Stimulated activated CD8-positive, alpha-beta memory T cell treated with anti-CD3 and anti-CD28 coated beads, Interleukin-15, amount 100 ng/mL, for 48 hours (primary cell): ENCODE data around the gene ERV3-1.
"Not testable (repeated sequence)": the region's sequence is repeated elsewhere in the genome, so short reads cannot be mapped to it uniquely, and the experiment has no call there.

ENCODE experiments used
- DNase-seq, 2 donors: peaks; one replicate each; pipeline ENCODE4 v3.0.0-alpha.2; 2020; ENCODE audit warnings: low read depth in 2 of 2

Gene ERV3-1, protein sequence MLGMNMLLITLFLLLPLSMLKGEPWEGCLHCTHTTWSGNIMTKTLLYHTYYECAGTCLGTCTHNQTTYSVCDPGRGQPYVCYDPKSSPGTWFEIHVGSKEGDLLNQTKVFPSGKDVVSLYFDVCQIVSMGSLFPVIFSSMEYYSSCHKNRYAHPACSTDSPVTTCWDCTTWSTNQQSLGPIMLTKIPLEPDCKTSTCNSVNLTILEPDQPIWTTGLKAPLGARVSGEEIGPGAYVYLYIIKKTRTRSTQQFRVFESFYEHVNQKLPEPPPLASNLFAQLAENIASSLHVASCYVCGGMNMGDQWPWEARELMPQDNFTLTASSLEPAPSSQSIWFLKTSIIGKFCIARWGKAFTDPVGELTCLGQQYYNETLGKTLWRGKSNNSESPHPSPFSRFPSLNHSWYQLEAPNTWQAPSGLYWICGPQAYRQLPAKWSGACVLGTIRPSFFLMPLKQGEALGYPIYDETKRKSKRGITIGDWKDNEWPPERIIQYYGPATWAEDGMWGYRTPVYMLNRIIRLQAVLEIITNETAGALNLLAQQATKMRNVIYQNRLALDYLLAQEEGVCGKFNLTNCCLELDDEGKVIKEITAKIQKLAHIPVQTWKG

DNA sequence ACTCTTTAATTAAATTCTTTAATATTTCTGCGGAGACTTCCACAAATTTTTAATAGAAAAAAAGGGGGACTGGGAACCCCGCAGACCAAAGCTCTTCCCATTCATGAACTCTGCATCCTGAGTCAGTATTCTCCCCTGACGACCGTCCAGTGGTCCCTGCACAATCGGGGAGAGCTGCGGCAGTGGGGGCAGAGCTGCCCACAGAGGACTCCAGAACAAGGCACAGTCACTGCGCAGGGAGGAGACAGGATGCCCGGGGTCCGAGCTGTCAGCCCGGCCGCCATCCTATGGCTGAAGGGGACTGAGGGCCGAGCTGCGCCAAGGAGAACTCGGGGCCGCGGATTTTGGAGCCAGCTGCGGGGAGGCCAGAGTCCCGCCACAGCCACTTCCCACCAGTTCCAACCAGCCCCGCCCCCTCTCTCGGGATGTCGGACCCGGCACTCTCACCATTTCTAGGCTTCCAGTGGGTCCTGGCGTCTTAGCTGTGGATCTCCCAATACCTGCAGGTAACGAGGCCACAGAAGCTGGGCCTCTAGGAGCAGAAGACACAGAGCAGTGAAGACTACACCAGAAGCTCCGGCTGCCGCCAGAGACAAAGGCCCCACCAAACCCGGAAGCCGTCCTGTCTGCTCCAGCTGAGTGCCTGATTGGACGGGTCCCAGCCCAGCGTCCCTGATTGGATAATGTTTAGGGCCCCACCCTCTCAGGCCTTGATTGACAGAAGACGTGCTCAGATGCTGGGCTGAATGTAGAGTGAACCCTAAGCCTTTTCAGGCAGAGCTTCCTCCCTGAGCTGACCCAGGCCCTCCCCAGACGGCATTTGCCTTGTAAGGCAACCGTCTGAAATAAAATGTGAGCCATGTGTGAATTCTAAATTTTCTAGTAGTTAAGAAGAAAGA, at the start of gene ERV3-1:
ERV3-1 (minus strand) TSS at position 594 of the 899 bp plus-strand sequence. CDS start 13,661 bp downstream, outside the sequence.
- DNase-seq: peak; percentile 80 to 85

DNA sequence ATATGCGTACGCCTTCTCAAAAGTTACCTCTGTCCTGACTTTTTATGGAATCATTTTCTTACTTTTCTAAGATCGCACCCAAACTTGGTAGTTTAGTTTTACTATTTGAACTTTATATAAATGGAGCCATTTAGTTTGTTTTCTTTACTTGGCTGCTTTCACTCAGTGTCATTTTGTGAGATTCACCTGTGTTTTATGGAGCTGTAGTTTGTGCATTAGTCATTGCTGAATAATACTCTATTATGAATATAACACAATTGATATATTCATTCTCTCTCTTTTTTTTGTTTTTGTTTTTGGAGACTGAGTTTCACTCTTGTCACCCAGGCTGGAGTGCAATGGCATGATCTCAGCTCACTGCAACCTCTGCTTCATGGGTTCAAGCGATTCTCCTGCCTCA, 49.3 kb upstream of the ERV3-1 start:
- not testable (repeated sequence) for DNase-seq

DNA sequence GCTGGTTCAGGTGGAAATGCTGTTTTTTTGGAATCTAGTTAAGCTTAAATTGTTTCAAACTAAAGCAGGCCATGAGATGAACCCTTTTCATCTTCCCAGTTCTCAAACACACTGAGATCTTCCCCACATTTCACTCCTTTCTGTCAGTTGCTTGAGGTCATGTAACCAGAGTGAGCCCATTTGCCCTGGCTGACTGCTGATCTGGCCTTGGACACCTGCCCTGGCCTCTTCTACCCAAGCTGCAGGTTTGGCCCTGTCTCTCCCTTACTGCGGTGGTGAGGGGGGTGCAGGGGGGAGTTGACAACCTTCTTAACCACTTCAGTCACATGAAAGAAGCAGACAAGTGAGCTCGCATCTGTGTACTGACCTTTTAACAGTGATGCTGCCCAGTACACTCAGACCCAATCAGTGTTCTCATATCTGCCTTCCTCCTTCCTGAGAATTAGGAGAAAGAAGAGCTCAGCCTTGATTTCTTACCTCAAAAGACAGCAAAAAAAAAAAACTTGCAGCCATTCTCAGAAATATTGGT, 48.0 kb upstream of the ERV3-1 start:
- DNase-seq: not testable (repeated sequence)

DNA sequence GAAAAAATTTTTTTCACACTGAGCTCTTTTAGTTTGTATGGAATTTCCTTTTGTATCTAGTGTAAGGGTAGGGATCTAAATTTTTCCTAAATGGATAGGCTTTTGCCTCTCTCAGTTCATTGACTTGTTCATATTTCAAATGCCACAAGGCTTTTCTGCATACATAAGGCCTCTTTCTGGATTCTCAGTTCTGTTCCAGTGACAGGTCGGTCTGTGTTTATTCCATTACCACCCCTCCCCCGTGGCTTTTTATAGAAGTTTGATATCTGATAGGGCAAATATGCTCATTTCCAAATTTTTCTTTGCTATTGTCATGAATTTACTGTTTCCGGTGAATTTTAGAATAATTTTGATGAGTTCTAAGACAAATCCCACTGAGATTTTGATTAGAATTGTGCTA, 45.2 kb upstream of the ERV3-1 start:
- DNase-seq: not testable (repeated sequence)

DNA sequence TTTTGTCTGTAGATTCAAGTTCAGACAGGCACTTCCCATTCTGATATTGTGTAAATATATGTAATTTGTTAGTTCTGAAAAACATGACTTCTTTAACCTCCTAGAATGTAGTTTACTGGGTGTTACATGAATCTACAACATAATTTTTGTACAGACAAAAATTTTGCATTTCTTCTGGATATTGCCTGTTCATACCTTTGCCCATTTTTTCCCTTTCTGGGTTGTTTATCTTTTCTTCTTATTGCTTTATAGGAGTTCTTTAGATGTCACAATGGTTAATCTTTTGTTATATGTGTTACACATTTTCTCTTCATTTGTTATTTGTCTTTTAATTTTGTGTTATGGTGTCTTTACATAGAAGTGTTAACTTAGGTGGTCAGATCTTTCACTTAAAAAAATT, 44.7 kb upstream of the ERV3-1 start:
- DNase-seq: not testable (repeated sequence)

DNA sequence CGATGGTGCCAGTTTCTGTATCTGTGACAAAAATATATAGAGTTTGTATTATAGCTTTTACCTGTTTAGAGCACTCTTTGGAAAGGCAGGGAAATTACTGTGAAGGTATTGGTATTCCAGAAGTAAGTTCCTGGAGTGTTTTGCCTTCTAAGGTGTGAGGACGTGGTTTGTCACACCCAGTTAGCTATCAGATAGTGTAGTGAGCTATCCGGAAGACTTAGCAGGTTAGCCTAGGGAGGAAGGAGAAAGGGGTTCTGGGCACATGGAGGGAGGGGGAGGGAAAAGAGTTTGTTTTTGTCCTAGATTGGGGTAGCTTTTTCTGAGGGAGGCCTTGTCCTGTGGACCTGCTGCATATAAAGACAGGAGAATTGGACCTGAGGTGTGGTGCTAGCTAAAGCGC, 39.8 kb upstream of the ERV3-1 start:
- not testable (repeated sequence) for DNase-seq

DNA sequence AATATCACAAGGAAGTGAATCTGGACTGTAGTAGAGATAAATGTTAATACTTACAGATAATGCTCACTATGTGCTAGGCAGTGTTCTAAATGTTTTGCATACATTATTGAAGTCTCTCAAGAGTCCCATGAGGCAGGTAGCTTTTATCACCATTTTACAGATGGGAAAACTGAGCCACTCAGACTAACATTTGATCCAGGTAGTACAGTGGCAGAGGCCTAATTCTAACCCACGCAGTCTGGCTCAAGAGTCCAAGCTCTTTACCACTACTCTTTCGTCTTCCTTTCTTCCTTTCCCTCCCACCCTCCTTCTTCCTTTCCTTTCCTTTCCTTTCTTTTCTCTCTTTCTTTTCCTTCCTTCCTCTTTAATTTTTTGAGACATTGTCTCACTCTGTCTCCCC, 39.1 kb upstream of the ERV3-1 start:
- not testable (repeated sequence) for DNase-seq

DNA sequence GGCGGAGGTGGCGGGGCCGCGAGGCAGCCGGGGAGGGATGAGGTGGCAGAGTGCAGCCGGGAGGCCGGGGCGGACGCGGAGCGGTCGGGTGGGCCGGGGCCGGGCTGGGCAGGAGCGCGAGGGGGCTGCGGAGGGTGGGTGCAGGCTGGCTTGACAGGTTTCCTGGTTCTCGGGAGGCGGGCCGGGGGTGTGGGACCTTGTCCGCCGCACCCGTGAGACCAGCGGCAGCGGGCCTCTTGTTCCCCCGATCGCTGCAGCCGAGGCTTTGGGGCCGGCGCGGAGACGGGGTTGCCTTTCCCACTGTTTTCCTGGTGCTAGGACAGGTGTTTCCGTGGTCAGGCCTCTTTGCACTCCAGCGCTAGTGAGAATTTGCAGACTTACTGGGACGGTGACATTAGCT, 32.3 kb upstream of the ERV3-1 start:
- peak in 1 of 2 donors; percentile 8 for DNase-seq

DNA sequence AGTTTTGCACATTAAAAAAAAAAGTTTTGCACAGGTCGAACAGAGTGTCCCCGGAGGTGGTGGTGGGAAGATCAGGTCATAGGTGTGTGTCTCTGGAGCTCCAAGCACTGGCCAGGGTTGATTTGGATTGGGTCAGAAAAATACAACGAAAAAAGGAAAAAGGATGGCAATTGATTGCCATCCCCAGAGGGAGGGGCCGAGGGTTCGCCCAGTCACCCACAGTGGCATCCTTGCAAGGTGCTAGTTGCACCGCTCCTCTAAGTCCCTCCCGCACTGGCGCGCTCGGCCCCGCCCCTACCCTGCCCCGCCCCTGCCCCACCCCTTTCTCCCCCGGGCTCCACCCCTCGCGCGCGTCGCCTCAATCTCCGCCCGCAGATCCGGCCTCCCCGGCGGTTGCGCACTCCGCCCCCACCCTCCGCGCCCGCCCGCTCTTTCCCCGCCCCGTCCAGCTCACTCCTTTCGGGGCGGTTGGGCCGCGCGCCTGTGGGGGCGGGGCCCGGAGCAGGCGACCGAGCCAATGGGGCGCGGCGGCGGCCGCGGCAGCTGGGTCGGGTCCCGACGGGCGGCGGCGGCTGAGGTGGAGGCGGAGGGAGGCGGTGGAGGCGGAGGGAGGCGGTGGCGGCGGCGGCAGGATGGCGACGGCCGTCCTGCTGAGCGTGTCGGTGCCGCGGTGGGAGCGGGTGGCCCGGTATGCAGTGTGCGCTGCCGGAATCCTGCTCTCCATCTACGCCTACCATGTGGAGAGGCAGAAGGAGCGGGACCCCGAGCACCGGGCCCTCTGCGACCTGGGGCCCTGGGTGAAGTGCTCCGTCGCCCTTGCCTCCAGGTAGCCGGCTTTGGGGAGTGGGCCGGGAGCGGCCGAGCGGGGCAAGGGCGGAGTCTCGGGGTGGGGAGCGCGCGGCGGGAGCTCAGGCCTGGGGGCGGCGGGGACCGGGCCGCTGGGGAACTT, 31.5 kb upstream of the ERV3-1 start:
- peak; percentile 90 to 93 for DNase-seq

DNA sequence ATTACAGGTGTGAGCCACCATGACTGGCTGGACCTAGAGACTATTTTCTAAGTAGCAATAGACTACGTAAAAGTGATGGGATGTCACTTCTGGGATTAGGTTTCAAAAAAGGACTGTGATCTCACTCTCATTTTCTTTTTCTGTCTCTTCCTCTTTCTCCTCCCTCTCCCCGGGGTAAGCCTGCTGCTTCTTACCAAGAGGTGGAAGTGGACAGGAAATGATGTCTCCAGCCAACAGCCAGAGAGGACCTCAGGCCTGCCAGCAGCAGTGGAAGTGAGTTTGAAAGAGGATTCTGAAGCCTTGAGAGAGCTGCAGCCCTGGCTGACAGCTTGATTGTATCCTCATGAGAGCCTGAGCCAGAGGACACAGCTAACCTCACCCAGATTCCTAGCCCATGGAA, 30.0 kb upstream of the ERV3-1 start:
- DNase-seq: not testable (repeated sequence)

DNA sequence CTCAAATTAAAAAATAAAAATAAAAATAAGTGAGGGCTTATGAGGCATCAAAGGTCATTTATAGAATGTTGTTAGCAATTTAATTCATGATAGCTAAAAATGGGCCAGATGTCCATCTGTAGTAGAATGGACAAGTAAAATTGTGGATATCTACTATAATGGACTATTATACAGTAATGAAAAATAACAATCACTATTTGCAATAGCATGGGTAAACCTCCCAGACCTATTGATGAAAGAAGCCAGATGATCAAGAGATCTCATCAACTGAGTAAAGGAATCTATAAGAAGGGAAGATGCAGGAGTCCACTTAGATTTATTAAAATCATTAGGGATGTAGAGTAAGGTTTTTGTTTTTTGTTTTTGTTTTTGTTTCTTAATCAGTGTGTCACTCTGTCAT, 29.0 kb upstream of the ERV3-1 start:
- DNase-seq: not testable (repeated sequence)

DNA sequence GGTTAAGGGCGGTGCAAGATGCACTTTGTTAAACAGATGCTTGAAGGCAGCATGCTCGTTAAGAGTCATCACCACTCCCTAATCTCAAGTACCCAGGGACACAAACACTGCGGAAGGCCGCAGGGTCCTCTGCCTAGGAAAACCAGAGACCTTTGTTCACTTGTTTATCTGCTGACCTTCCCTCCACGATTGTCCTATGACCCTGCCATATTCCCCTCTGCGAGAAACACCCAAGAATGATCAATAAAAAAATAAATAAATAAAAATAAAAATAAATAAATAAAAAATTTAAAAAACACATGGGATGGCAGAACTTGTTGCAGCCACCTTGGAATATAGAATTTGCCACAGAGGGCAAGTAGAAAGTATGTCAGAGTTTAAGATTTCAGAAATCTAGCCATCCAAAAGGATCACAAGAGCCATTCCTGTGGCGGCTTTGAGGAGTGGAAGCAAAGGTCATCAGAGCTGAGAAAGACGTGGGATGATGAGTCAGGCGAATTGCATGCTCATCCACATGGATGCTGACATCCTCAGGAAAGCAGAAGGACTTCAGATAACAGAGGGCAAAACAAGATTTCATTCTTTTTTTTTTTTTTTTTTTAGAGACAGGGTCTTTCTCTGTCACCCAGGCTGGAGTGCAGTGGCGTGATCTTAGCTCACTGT, 27.8 kb upstream of the ERV3-1 start:
- not testable (repeated sequence) for DNase-seq

DNA sequence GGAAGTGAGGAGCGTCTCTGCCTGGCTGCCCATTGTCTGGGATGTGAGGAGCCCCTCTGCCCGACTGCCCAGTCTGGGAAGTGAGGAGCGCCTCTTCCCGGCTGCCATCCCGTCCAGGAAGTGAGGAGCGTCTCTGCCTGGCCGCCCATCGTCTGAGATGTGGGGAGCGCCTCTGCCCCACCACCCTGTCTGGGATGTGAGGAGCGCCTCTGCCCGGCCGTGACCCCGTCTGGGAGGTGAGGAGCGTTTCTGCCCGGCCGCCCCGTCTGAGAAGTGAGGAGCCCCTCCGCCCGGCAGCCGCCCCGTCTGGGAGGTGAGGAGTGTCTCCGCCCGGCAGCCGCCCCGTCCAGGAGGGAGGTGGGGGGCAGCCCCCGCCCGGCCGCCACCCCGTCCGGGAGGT, 26.9 kb upstream of the ERV3-1 start:
- DNase-seq: not testable (repeated sequence)

DNA sequence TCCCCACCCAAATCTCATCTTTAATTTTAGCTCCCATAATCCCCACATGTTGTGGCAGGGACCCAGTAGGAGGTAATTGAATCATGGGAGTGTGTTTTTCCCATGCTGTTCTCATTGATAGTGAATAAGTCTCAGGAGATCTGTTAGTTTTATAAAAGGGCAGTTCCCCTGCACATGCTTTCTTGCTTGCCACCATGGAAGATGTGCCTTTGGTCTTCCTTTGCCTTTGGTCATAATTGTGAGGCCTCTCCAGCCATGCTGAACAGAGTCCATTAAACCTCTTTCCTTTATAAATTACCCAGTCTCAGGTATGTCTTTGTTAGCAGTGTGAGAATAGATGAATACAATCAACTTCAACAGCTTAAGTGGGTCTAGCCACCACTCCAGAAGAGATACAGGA, 18.5 kb upstream of the ERV3-1 start:
- DNase-seq: not testable (repeated sequence)

DNA sequence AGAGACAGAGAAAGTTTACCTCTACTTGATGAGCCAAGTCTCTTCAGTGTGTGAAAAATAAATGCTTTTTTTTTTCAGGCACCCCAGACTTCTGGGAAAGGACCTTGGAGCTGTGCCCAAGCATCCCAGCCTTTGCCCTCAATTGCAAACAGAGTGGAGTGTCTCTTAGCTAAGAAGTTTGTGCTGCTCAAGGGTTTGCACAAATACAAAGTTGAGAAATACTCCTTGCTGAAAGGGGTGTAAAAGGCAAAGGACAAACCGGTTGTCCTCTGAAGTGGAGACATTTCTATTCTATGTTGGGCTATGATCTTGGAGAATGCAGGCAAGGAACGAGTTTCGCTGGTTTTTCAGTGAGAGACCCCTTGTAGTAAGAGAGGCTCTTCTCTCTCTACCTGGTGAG, 14.5 kb upstream of the ERV3-1 start:
- DNase-seq: not testable (repeated sequence)

DNA sequence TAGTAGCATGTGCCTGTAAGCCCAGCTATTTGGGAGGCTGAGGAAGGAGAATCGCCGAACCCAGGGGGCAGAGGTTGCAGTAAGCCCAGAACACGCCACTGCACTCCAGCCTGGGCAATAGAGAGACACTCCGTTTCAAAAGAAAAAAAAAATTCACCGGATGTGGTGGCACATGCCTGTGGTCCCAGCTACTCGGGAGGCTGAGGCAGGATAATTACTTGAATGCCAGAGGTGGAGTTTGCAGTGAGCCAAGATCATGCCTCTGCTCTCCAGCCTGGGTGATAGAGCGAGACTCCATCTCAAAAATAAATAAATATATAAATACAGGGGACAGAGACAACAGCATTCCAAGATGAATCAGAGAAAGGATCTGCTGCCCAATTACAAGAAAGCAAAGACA, 3.4 kb upstream of the ERV3-1 start:
- not testable (repeated sequence) for DNase-seq

DNA sequence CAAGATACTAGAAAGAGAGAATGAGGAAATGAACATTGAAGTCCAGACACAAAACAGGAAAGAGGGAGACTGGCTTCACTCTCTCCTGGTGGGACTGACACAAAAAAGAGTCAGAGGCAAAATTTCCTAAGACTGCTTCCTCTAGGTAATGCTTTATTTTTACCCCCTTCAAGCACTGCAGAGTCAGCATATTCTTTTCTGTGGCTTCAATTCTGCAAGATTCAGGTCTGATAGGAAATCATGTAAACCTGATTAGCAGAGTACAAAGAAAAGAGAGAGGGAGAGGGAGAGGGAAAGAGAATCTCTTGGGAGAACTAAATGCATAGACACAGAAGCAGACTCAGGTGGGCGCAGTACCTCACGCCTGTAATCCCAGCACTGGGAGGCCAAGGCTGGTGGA, 2.9 kb upstream of the ERV3-1 start:
- not testable (repeated sequence) for DNase-seq

DNA sequence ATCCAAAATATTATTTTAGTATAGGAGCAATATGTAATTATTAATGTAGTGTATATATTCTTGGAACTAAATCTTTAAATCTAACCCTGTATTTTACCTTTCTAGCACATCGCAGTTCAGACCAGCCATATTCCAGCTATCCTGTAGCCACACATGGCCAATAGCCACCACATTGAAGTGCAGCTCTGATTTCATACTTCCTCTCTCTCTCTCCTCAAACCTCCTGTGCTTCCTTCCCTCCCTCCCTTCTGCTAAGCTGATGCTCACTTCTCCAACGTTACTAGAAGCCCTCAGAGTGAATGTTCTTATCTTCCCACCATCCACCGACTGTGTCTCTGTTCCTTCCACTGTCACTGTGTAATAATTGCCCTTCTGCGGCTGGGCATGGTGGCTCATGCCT, 549 bp upstream of the ERV3-1 start:
- not testable (repeated sequence) for DNase-seq

DNA sequence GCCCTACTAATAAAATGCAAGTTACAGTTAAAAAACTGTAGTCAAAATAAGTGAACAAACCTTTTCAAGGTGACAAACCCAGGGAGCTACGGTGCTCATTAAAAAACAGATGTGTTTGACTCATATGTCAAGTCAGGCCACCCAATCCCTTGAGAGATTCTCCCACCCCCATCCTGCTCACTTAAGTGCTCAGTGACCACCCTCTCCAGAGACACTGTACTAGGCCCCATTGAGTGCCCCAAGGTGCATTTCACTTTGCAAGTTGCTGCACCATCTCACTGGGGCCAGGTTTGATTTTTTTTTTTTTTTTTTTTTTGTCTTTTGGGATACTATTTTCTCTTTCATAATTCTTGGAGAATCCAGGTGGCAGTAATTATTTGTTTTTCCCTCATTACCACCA, 1.9 kb downstream of the ERV3-1 start:
- DNase-seq: no peak

DNA sequence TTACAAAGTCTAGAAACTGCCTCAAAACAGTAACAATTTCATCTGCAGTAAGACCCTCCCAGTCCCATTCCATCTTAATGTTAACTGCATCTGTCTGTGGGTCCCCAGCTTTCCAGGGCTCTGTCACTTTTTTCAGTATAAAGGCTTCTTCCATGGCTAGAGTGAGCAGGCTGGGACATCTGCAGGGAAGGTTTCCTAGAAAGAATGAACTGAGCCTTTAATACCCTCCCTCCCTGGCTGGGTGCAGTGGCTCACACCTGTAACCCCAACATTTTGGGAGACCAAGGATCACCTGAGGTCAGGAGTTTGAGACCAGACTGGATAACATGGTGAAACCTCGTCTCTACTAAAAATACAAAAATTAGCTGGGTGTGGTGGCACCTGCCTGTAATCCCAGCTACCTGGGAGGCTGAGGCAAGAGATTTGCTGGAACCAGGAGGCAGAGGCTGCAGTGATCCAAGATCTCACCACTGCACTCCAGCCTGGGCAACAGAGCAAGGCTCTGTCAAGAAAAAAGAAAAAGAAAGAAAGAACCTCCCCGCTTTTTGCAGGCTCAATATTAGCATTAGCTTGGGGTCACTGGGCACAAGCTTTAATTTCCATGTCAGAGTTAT, 3.4 kb downstream of the ERV3-1 start:
- DNase-seq: no peak
